Inferior parietal cortex (tissue), 1 donor: ENCODE data around the gene DDX41.
"Not testable (repeated sequence)": the region's sequence is repeated elsewhere in the genome, so short reads cannot be mapped to it uniquely, and the experiment has no call there.

ENCODE experiments used
- DNase-seq: peaks from one replicate; pipeline ENCODE4 v3.0.0-alpha.2; 2016; ENCODE audit errors: extremely low spot score

Gene DDX41

GRCh38 chr5:177537389-177538361 lies 20.9 kb upstream of the DDX41 start:
- DNase-seq, result no peak

- DNase-seq, result no peak
Measured at GRCh38 chr5:177536386-177536785, 19.6 kb upstream of the DDX41 start.

- no peak for DNase-seq
Measured at GRCh38 chr5:177535125-177535524, 18.4 kb upstream of the DDX41 start.

- not testable (repeated sequence) for DNase-seq
Measured at GRCh38 chr5:177534433-177534832, 17.7 kb upstream of the DDX41 start.

- no peak for DNase-seq
Measured at GRCh38 chr5:177531209-177531940, 14.6 kb upstream of the DDX41 start.

GRCh38 chr5:177530638-177531037 lies 13.9 kb upstream of the DDX41 start:
- no peak for DNase-seq

- no peak for DNase-seq
Measured at GRCh38 chr5:177529247-177530203, 12.8 kb upstream of the DDX41 start.

GRCh38 chr5:177528631-177529030 lies 11.9 kb upstream of the DDX41 start:
- DNase-seq, result no peak

- no peak for DNase-seq
Measured at GRCh38 chr5:177527595-177527994, 10.8 kb upstream of the DDX41 start.

GRCh38 chr5:177526791-177527190 lies 10.0 kb upstream of the DDX41 start:
- no peak for DNase-seq

- DNase-seq, result no peak
Measured at GRCh38 chr5:177526191-177526590, 9.4 kb upstream of the DDX41 start.

- DNase-seq, result no peak
Measured at GRCh38 chr5:177524941-177525655, 8.3 kb upstream of the DDX41 start.

- no peak for DNase-seq
Measured at GRCh38 chr5:177524539-177524900, 7.8 kb upstream of the DDX41 start.

- DNase-seq, result no peak
Measured at GRCh38 chr5:177523711-177524538, 7.2 kb upstream of the DDX41 start.

GRCh38 chr5:177520916-177521513 lies 4.3 kb upstream of the DDX41 start:
- DNase-seq, result no peak

GRCh38 chr5:177520271-177520670 lies 3.5 kb upstream of the DDX41 start:
- no peak for DNase-seq

- DNase-seq, result no peak
Measured at GRCh38 chr5:177519463-177520235, 2.9 kb upstream of the DDX41 start.

- DNase-seq, result no peak
Measured at GRCh38 chr5:177515580-177515979, 1.2 kb downstream of the DDX41 start.

GRCh38 chr5:177514541-177514940 lies 2.2 kb downstream of the DDX41 start:
- no peak for DNase-seq
